A549 (cell line): Measurements from ENCODE around the gene NMRK1. TPM values are rescaled to one million over a fixed set of nuclear protein-coding genes. Genes with fewer than 3 reads are reported as not detected.

ENCODE experiments used
- ATAC-seq, 2 experiments: fragments of 200-7000 bp in 1 of 2; fragments of >200 bp in 1 of 2; cut with Nextera tagmentation in 1 of 2; cut with Tn5 transposase in 1 of 2; 3 replicates each; pipeline versions ENCODE4 v1.8.0 to v1.9.1; 2018 to 2020; ENCODE audit warnings: mild to moderate bottlenecking in 1 of 2, moderate library complexity in 1 of 2
- CTCF ChIA-PET: fragments of 300-600 bp; sonication (Branson Sonifier 250); formaldehyde crosslinking; extraction: SDS; loops from one replicate; lab custom pipeline; 2021; ENCODE audit warnings: antibody characterized with exemption, inconsistent platforms; lab: Yijun Ruan, JAX
- POLR2A ChIA-PET: fragments of 350-600 bp; formaldehyde crosslinking; extraction: SDS; loops from one replicate; lab custom pipeline; 2021; ENCODE audit warnings: antibody characterized with exemption, inconsistent platforms; lab: Yijun Ruan, JAX
- DNase-seq, 2 experiments: peaks; one replicate each; pipeline versions ENCODE4 v3.0.0 to v3.0.0-alpha.2; 2011 to 2016; ENCODE audit warnings: low read depth in 1 of 2, low spot score in 1 of 2
- FAIRE-seq: peaks from 2 replicates; lab custom pipeline; 2011; peaks lifted over from hg19 to GRCh38; lab: Jason Lieb, UNC
- H3K27ac ChIP-seq, 2 experiments: fragments of >200 bp; sonication (Bioruptor Twin); formaldehyde crosslinking; 3 replicates each; pipeline ENCODE4 v1.5.1; 2016 to 2017
- H3K4me1 ChIP-seq: fragments of >200 bp; sonication (Bioruptor Twin); formaldehyde crosslinking; 3 replicates; pipeline ENCODE4 v1.6.1; 2016
- H3K4me2 ChIP-seq: fragments of >200 bp; sonication (Bioruptor Twin); formaldehyde crosslinking; 3 replicates; pipeline ENCODE4 v1.6.1; 2016
- H3K4me3 ChIP-seq: fragments of >200 bp; sonication (Bioruptor Twin); formaldehyde crosslinking; 3 replicates; pipeline ENCODE4 v1.5.1; 2016
- H3K9me3 ChIP-seq: fragments of >200 bp; sonication (Bioruptor Twin); formaldehyde crosslinking; 3 replicates; pipeline ENCODE4 v1.6.1; 2016
- CTCF ChIP-seq: fragments of >200 bp; sonication (Bioruptor Twin); formaldehyde crosslinking; IDR thresholded peaks from 3 replicates; pipeline ENCODE4 v1.5.1; 2016
- E2F6 ChIP-seq: IDR thresholded peaks from 2 replicates; pipeline ENCODE4 v1.6.1; 2012; ENCODE audit warnings: low read depth, borderline replicate concordance
- EHF ChIP-seq: fragments of 250-450 bp; sonication (Bioruptor Pico); IDR thresholded peaks from 2 replicates; pipeline ENCODE4 v1.5.0; 2020; ENCODE audit warnings: mild to moderate bottlenecking
- EP300 ChIP-seq, 2 experiments: fragments of >200 bp; sonication (Bioruptor Twin); formaldehyde crosslinking; IDR thresholded peaks; 2 replicates in 1 of 2; 3 replicates in 1 of 2; pipeline ENCODE4 v1.6.1; 2016 to 2017
- FOSL2 ChIP-seq, 2 experiments: fragments of 450-650 bp in 1 of 2; fragments of >200 bp in 1 of 2; sonication (Bioruptor Twin) in 1 of 2; formaldehyde crosslinking; IDR thresholded peaks; 2 replicates each; pipeline versions ENCODE4 v1.5.0 to v1.6.1; 2016 to 2020; ENCODE audit warnings: mild to moderate bottlenecking in 1 of 2, moderate library complexity in 1 of 2
- HMGXB4 ChIP-seq: fragments of 250-450 bp; sonication (Bioruptor Pico); IDR thresholded peaks from 2 replicates; pipeline ENCODE4 v1.5.0; 2021; ENCODE audit warnings: mild to moderate bottlenecking, moderate library complexity, borderline replicate concordance
- HOXB13 ChIP-seq: fragments of 250-450 bp; sonication (Bioruptor Pico); IDR thresholded peaks from 2 replicates; pipeline ENCODE4 v1.5.0; 2020; ENCODE audit warnings: low read depth, mild to moderate bottlenecking, moderate library complexity
- JUN ChIP-seq, 2 experiments: fragments of >200 bp; sonication (Bioruptor Twin); formaldehyde crosslinking; IDR thresholded peaks; 2 replicates in 1 of 2; 3 replicates in 1 of 2; pipeline ENCODE4 v1.6.1; 2016 to 2017
- KDM1A ChIP-seq: fragments of 200-600 bp; sonication (generic); IDR thresholded peaks from 2 replicates; pipeline ENCODE4 v1.6.1; 2016; ENCODE audit warnings: low read depth, mild to moderate bottlenecking
- KDM5A ChIP-seq: fragments of 200-600 bp; sonication (generic); IDR thresholded peaks from 2 replicates; pipeline ENCODE4 v1.6.1; 2016; ENCODE audit warnings: antibody characterized with exemption, mild to moderate bottlenecking
- MAFK ChIP-seq: fragments of 450-650 bp; IDR thresholded peaks from 2 replicates; pipeline ENCODE4 v1.6.1; 2014; ENCODE audit not compliant: partially characterized antibody
- PHF8 ChIP-seq: fragments of 200-600 bp; sonication (generic); IDR thresholded peaks from 2 replicates; pipeline ENCODE4 v1.6.1; 2016; ENCODE audit warnings: low read depth, mild to moderate bottlenecking, antibody characterized with exemption, moderate library complexity, borderline replicate concordance
- POLR2AphosphoS2 ChIP-seq: conservative IDR thresholded peaks from 2 replicates; pipeline ENCODE4 v1.6.1; 2012; ENCODE audit warnings: low read length, improper control_type of control experiment, inconsistent platforms
- RAD21 ChIP-seq, 2 experiments: fragments of >200 bp in 1 of 2; sonication (Bioruptor Twin) in 1 of 2; formaldehyde crosslinking in 1 of 2; IDR thresholded peaks in 1 of 2; conservative IDR thresholded peaks in 1 of 2; 2 replicates in 1 of 2; 3 replicates in 1 of 2; pipeline ENCODE4 v1.6.1; 2012 to 2018; ENCODE audit warnings: inconsistent platforms in 1 of 2
- RCOR1 ChIP-seq: fragments of 150-350 bp; IDR thresholded peaks from 2 replicates; pipeline ENCODE4 v1.6.1; 2014; ENCODE audit warnings: antibody characterized with exemption, low read length, low read depth
- SMC3 ChIP-seq: fragments of >200 bp; sonication (Bioruptor Twin); formaldehyde crosslinking; IDR thresholded peaks from 3 replicates; pipeline ENCODE4 v1.6.1; 2018; ENCODE audit warnings: inconsistent platforms
- TFCP2L1 ChIP-seq: fragments of 250-450 bp; sonication (Bioruptor Pico); IDR thresholded peaks from 2 replicates; pipeline ENCODE4 v1.5.0; 2021; ENCODE audit warnings: mild to moderate bottlenecking
- TP53 ChIP-seq: fragments of 250-450 bp; sonication (Bioruptor Pico); IDR thresholded peaks from 2 replicates; pipeline ENCODE4 v1.5.0; 2021; ENCODE audit warnings: mild to moderate bottlenecking, moderate library complexity
- ZNF302 ChIP-seq: fragments of 250-450 bp; sonication (Bioruptor Pico); IDR thresholded peaks from 2 replicates; pipeline ENCODE4 v1.9.0; 2021; ENCODE audit warnings: inconsistent platforms, mild to moderate bottlenecking, moderate library complexity
- ZSCAN20 ChIP-seq: fragments of 250-450 bp; sonication (Bioruptor Pico); IDR thresholded peaks from 2 replicates; pipeline ENCODE4 v1.8.0; 2022; ENCODE audit warnings: mild to moderate bottlenecking, moderate library complexity
- WGBS: methylation state at CpG from one replicate; pipeline ENCODE4 v1.1.6; 2017; ENCODE audit errors: missing lambda C conversion rate; 5-methylcytosine and 5-hydroxymethylcytosine counted together
- polyA plus RNA-seq, 4 experiments: library from polyadenylated mRNA; depleted of rRNA in 3 of 4; stranded (reverse); fragments of >200 nt; fragmentation: RNase III in 1 of 4; extraction: RNeasy Plus Mini Kit Qiagen cat#74134 plus additional on column Dnase treatment in 1 of 4; gene quantifications; 2 replicates in 3 of 4; 3 replicates in 1 of 4; pipeline ENCODE4 v1.2.3, GENCODE V29; 2011 to 2017
- TF ChIP-seq, protein P1 (sequence below): fragments of 200-600 bp; sonication (generic); IDR thresholded peaks from 2 replicates; pipeline ENCODE4 v1.6.1; 2016; ENCODE audit warnings: antibody characterized with exemption, mild to moderate bottlenecking, moderate library complexity
- TF ChIP-seq, protein P2 (sequence below): IDR thresholded peaks from 2 replicates; pipeline ENCODE4 v1.6.1; 2012

The NMRK1 gene
- polyA plus RNA-seq, 2 of the 4 experiments (the other 2 are of a cell fraction): 7.6 to 10.5 TPM

- Histone ChIP-seq H3K4me1 (no peaks in the 10 kb centered on the region), H3K4me3 (no peak overlapping the region), H3K27ac (no peak overlapping the region), H3K4me2 (no peak overlapping the region), H3K9me3 (no peaks in the 10 kb centered on the region)
- TF ChIP-seq ZSCAN20 (no peak), MAFK (no peak), RCOR1 (no peak), ZNF302 (CRISPR knock-in tag) (no peak), HOXB13 (no peak), KDM1A (no peak)
- TF ChIP-seq, protein P1, sequence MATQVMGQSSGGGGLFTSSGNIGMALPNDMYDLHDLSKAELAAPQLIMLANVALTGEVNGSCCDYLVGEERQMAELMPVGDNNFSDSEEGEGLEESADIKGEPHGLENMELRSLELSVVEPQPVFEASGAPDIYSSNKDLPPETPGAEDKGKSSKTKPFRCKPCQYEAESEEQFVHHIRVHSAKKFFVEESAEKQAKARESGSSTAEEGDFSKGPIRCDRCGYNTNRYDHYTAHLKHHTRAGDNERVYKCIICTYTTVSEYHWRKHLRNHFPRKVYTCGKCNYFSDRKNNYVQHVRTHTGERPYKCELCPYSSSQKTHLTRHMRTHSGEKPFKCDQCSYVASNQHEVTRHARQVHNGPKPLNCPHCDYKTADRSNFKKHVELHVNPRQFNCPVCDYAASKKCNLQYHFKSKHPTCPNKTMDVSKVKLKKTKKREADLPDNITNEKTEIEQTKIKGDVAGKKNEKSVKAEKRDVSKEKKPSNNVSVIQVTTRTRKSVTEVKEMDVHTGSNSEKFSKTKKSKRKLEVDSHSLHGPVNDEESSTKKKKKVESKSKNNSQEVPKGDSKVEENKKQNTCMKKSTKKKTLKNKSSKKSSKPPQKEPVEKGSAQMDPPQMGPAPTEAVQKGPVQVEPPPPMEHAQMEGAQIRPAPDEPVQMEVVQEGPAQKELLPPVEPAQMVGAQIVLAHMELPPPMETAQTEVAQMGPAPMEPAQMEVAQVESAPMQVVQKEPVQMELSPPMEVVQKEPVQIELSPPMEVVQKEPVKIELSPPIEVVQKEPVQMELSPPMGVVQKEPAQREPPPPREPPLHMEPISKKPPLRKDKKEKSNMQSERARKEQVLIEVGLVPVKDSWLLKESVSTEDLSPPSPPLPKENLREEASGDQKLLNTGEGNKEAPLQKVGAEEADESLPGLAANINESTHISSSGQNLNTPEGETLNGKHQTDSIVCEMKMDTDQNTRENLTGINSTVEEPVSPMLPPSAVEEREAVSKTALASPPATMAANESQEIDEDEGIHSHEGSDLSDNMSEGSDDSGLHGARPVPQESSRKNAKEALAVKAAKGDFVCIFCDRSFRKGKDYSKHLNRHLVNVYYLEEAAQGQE: no peak
- FAIRE-seq (no peak), DNase-seq (no peak), ATAC-seq (no peak)
- CTCF ChIA-PET: interaction anchor here (2.0 kb wide), 1 partner anchor 323 kb away, joined by 9 read pairs; no protein-coding TSS in a partner anchor
- POLR2A ChIA-PET: no interaction called here
- WGBS: 84% methylated on average over 4 of the region's 4 CpGs
These were observed 8.8 kb upstream of the NMRK1 start for GRCh38 chr9:75096796-75097195.

DNA sequence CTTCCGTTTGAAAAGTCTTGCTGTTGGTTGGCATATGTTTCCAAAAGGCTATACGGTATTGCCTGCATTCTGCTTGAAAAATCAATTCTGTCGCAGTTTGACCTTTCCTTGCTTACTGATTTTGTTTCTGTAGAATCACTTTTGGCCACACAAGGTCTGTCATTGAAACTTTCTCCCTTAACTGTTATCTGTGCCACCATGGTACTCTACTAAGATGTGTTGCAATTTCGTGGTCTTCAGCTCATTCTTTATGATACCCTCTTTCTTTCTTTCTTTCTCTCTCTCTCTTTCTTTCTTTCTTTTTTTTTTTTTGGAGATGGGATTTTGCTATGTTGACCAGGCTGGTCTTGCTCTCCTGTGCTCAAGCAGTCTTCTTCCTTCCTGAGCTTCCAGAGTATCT lies 4.8 kb upstream of the NMRK1 start:
- Histone ChIP-seq H3K9me3 (no peaks in the 10 kb centered on the region), H3K4me1 (peaks cover 5% of the 10 kb centered on the region; the same call in 2 of the 3 replicates), H3K4me3 (no peak overlapping the region), H3K4me2 (no peak overlapping the region), H3K27ac (no peak overlapping the region)
- FAIRE-seq (no peak), ATAC-seq (no peak), DNase-seq (no peak)
- ChIA-PET POLR2A (no interaction called here), CTCF (interaction anchor here (0.5 to 1.7 kb wide), 2 partner anchors 138 to 322 kb away, joined by 4 to 5 read pairs; no protein-coding TSS in a partner anchor)
- WGBS: 69% methylated on average over 4 of the region's 4 CpGs
- TF ChIP-seq HMGXB4 (CRISPR knock-in tag) (no peak), POLR2AphosphoS2 (no peak), TP53 (CRISPR knock-in tag) (no peak), SMC3 (no peak), E2F6 (no peak), JUN (IDR thresholded peaks at IDR 0.05) (no peak), EP300 (IDR thresholded peaks at IDR 0.05) (no peak), EHF (no peak)
- TF ChIP-seq, protein P2, sequence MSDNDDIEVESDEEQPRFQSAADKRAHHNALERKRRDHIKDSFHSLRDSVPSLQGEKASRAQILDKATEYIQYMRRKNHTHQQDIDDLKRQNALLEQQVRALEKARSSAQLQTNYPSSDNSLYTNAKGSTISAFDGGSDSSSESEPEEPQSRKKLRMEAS: no peak

- 86% methylated on average over 4 of the region's 4 CpGs for WGBS
- H3K4me1 ChIP-seq: peaks cover 8% of the 10 kb centered on the region
- CTCF ChIA-PET: interaction anchor here (1.5 to 15.9 kb wide), 2 partner anchors 139 to 318 kb away, joined by 7 to 278 read pairs; no protein-coding TSS in a partner anchor
- H3K4me2 ChIP-seq: no peak overlapping the region
- no peak for FAIRE-seq
- no peak overlapping the region for H3K27ac ChIP-seq
- H3K4me3 ChIP-seq: no peak overlapping the region
- no peak for ATAC-seq
- no peaks in the 10 kb centered on the region for H3K9me3 ChIP-seq
- POLR2A ChIA-PET: no interaction called here
- no peak for DNase-seq
- no peak for TF ChIP-seq RAD21 (conservative IDR thresholded peaks at IDR 0.05 in 1 of 2, IDR thresholded peaks at IDR 0.05 in 1 of 2)
- TF ChIP-seq TFCP2L1 (CRISPR knock-in tag): no peak
- no peak for TF ChIP-seq CTCF
- no peak for TF ChIP-seq FOSL2 (IDR thresholded peaks at IDR 0.05)
- no peak for TF ChIP-seq FOSL2 (CRISPR knock-in tag; IDR thresholded peaks at IDR 0.05)
- no peak for TF ChIP-seq PHF8
- TF ChIP-seq, protein P1: no peak
- no peak for TF ChIP-seq EHF
- no peak for TF ChIP-seq KDM5A
These were observed 2.6 kb upstream of the NMRK1 start for GRCh38 chr9:75090579-75090978.
